Measurements from ENCODE around the gene CYP4F3. TPM values are rescaled to one million over a fixed set of nuclear protein-coding genes. Genes with fewer than 3 reads are reported as not detected.
A peak's percentile ranks its signal among the peaks of the same experiment; 100 is the strongest.

The CYP4F3 gene
- total and polyA plus RNA-seq, 2 of the 13 experiments (the other 11 are each of a cell fraction or from before 2014, with no cell fraction given) = 17.8 to 22.8 TPM

- TF ChIP-seq NFYB (CRISPR knock-in tag; IDR thresholded peaks at IDR 0.05) (no peak), ZBTB8A (CRISPR knock-in tag; IDR thresholded peaks at IDR 0.05; ENCODE audit: borderline replicate concordance, low read depth) (0 out of 2 replicates have a peak, but pooled peaks have one; percentile 44), HNF4G (IDR thresholded peaks at IDR 0.05; ENCODE audit: borderline replicate concordance, low read depth, low read length) (peak; percentile 95), HNF4G (CRISPR knock-in tag; IDR thresholded peaks at IDR 0.05; ENCODE audit: borderline replicate concordance, low read depth) (peak; percentile 88), SKI (IDR thresholded peaks at IDR 0.05; ENCODE audit: partially characterized antibody) (peak; percentile 79), HNF4A (CRISPR knock-in tag; IDR thresholded peaks at IDR 0.05) (peak; percentile 98), NCOR1 (IDR thresholded peaks at IDR 0.05; ENCODE audit: borderline replicate concordance, low read length) (peak; percentile 98), PRDM4 (CRISPR knock-in tag; IDR thresholded peaks at IDR 0.05; ENCODE audit: borderline replicate concordance) (no peak), ZNF614 (CRISPR knock-in tag; IDR thresholded peaks at IDR 0.05; ENCODE audit: borderline replicate concordance) (0 out of 2 replicates have a peak, but pooled peaks have one; percentile 30), ZNF629 (CRISPR knock-in tag; conservative IDR thresholded peaks at IDR 0.05) (peak; percentile 79), KDM1A (CRISPR knock-in tag; IDR thresholded peaks at IDR 0.05) (peak; percentile 72; the same call in 1 of the 2 replicates), MIER3 (CRISPR knock-in tag; IDR thresholded peaks at IDR 0.05; ENCODE audit: borderline replicate concordance) (peak; percentile 57; the same call in 1 of the 2 replicates), GATAD2A (CRISPR knock-in tag; IDR thresholded peaks at IDR 0.05) (peak; percentile 90), JUN (CRISPR knock-in tag; IDR thresholded peaks at IDR 0.05) (0 out of 2 replicates have a peak, but pooled peaks have one; percentile 58), NR2C2 (CRISPR knock-in tag; IDR thresholded peaks at IDR 0.05; ENCODE audit: borderline replicate concordance) (peak; percentile 74; the same call in 1 of the 2 replicates), IRF2 (CRISPR knock-in tag; IDR thresholded peaks at IDR 0.05) (no peak; the same call in 1 of the 2 replicates), MIER2 (CRISPR knock-in tag; IDR thresholded peaks at IDR 0.05) (peak; percentile 82), ZNF768 (CRISPR knock-in tag; IDR thresholded peaks at IDR 0.05) (no peak), SALL1 (CRISPR knock-in tag; IDR thresholded peaks at IDR 0.05) (peak; percentile 55), ZNF770 (CRISPR knock-in tag; IDR thresholded peaks at IDR 0.05) (peak; percentile 61), SOX13 (IDR thresholded peaks at IDR 0.05) (no peak), SOX13 (CRISPR knock-in tag; conservative IDR thresholded peaks at IDR 0.05 in 1 of 2, IDR thresholded peaks at IDR 0.05 in 1 of 2) (peak in 1 of 2 experiments; percentile 71; a peak in 2 of 4 replicates), HDAC2 (CRISPR knock-in tag; IDR thresholded peaks at IDR 0.05) (peak; percentile 81)
- TF ChIP-seq, protein P1, sequence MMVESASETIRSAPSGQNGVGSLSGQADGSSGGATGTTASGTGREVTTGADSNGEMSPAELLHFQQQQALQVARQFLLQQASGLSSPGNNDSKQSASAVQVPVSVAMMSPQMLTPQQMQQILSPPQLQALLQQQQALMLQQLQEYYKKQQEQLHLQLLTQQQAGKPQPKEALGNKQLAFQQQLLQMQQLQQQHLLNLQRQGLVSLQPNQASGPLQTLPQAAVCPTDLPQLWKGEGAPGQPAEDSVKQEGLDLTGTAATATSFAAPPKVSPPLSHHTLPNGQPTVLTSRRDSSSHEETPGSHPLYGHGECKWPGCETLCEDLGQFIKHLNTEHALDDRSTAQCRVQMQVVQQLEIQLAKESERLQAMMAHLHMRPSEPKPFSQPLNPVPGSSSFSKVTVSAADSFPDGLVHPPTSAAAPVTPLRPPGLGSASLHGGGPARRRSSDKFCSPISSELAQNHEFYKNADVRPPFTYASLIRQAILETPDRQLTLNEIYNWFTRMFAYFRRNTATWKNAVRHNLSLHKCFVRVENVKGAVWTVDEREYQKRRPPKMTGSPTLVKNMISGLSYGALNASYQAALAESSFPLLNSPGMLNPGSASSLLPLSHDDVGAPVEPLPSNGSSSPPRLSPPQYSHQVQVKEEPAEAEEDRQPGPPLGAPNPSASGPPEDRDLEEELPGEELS (CRISPR knock-in tag; IDR thresholded peaks at IDR 0.05) = 0 out of 2 replicates have a peak, but pooled peaks have one; percentile 23
These were observed 40.0 kb downstream of the CYP4F3 start (continued) for GRCh38 chr19:15680478-15681322.

All from HepG2 (cell line).